ENCODE results near the gene FGF14.

DNA sequence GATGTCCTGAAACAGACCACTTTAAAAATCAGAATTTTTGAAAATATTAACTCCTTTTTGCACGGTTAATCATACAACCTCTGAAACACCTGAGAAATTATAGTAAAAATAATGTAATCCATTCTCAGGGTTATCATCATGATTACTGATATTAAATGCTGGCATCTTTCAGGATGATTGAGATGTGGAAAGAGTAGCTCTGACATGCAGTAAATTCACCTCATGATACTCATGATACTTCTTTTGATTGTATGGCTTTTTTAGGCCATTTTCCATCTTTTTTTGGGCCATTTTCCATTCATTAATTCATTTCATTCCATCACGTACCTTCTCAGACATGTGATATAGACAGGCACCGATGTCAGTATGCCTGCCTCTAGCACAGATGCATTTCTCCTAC lies 85.1 kb downstream of the FGF14 start:
- TF ChIP-seq, protein P1, sequence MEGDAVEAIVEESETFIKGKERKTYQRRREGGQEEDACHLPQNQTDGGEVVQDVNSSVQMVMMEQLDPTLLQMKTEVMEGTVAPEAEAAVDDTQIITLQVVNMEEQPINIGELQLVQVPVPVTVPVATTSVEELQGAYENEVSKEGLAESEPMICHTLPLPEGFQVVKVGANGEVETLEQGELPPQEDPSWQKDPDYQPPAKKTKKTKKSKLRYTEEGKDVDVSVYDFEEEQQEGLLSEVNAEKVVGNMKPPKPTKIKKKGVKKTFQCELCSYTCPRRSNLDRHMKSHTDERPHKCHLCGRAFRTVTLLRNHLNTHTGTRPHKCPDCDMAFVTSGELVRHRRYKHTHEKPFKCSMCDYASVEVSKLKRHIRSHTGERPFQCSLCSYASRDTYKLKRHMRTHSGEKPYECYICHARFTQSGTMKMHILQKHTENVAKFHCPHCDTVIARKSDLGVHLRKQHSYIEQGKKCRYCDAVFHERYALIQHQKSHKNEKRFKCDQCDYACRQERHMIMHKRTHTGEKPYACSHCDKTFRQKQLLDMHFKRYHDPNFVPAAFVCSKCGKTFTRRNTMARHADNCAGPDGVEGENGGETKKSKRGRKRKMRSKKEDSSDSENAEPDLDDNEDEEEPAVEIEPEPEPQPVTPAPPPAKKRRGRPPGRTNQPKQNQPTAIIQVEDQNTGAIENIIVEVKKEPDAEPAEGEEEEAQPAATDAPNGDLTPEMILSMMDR (IDR thresholded peaks at IDR 0.05; ENCODE audit: low read depth, low read length, poor library complexity, severe bottlenecking): no peak
- no peak for TF ChIP-seq EZH2phosphoT487 (IDR thresholded peaks at IDR 0.05; ENCODE audit: borderline replicate concordance, low read length)

Data from DOHH2 (cell line).